HUDEP-2 (cell line): ENCODE measurements around the gene ATAD3B.
"Not testable (repeated sequence)": the region's sequence is repeated elsewhere in the genome, so short reads cannot be mapped to it uniquely, and the experiment has no call there.

Source experiments
- DNase-seq, 76 experiments: peaks; one replicate each; lab custom pipeline; 2025; ENCODE audit not compliant: unreplicated experiment in 76 of 76; lab: John Stamatoyannopoulos, UW

Gene ATAD3B

GRCh38 chr1:1527092-1527816 is 55.7 kb downstream of the ATAD3B start:
- no peak for DNase-seq

GRCh38 chr1:1528301-1529267 is 57.0 kb downstream of the ATAD3B start:
- peak in 21 of 76 experiments; percentile 5 to 52 (median 26) for DNase-seq

- DNase-seq, result no peak
Measured at GRCh38 chr1:1529321-1529720, 57.8 kb downstream of the ATAD3B start.

GRCh38 chr1:1529936-1530335 is 58.4 kb downstream of the ATAD3B start:
- DNase-seq, result no peak

GRCh38 chr1:1531947-1532346 is 60.4 kb downstream of the ATAD3B start:
- DNase-seq, result no peak

GRCh38 chr1:1533176-1533893 is 61.8 kb downstream of the ATAD3B start:
- not testable (repeated sequence) for DNase-seq

- not testable (repeated sequence) for DNase-seq
Measured at GRCh38 chr1:1533894-1534291, 62.3 kb downstream of the ATAD3B start.

GRCh38 chr1:1534401-1535154 is 63.0 kb downstream of the ATAD3B start:
- DNase-seq, result no peak

GRCh38 chr1:1535201-1536018 is 63.8 kb downstream of the ATAD3B start:
- DNase-seq, result no peak

- no peak for DNase-seq
Measured at GRCh38 chr1:1536019-1536937, 64.7 kb downstream of the ATAD3B start.

- no peak for DNase-seq
Measured at GRCh38 chr1:1536938-1537546, 65.5 kb downstream of the ATAD3B start.

GRCh38 chr1:1537626-1538250 is 66.2 kb downstream of the ATAD3B start:
- no peak for DNase-seq

GRCh38 chr1:1538334-1538733 is 66.8 kb downstream of the ATAD3B start:
- no peak for DNase-seq

- no peak for DNase-seq
Measured at GRCh38 chr1:1538989-1539309, 67.4 kb downstream of the ATAD3B start.

- DNase-seq, result no peak
Measured at GRCh38 chr1:1539310-1540089, 67.9 kb downstream of the ATAD3B start.

GRCh38 chr1:1540090-1540817 is 68.7 kb downstream of the ATAD3B start, which contains the start of gene TMEM240:
TMEM240 (minus strand) TSS chr1:1540624; CDS start chr1:1540346, 278 bp downstream.
- DNase-seq, result no peak
